Measurements from ENCODE around the gene GAD2. TPM values are rescaled to one million over a fixed set of nuclear protein-coding genes. Genes with fewer than 3 reads are reported as not detected.

Gene GAD2
- total RNA-seq: not detected

DNA sequence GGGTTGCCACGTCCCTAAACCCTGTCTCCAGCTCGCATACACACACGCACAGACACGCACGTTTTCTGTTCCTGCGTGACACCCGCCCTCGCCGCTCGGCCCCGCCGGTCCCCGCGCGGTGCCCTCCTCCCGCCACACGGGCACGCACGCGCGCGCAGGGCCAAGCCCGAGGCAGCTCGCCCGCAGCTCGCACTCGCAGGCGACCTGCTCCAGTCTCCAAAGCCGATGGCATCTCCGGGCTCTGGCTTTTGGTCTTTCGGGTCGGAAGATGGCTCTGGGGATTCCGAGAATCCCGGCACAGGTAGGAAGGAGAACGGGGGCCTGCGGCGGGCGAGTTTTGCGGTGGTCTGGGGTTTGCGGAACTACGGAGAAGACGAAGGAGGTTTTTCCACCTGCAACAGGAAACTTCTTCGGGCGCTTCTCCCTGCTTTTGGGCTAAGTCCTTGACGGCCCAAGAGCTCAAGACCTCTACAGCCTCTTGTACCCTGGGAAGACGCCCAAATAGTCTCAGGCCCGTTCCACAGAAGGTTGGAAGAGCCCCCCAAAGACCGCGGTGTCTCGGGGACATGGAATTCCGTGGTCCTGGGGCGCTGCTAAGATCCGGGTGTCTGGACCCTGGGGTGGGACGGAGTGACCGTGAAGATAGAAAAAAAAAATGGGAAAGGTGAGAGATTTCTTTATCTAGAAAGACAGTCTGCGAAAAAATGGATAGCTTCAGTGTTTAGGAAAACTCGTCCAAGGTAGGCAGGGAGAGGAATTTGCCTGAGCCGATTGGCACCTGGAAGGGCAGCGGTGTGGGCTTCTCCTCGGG, at the start of gene GAD2:
Gene GAD2 (plus strand): TSS at position 190 of the 811 bp plus-strand sequence. CDS start 36 bp downstream, at position 226.
- no peak for DNase-seq (ENCODE audit: low spot score)

DNA sequence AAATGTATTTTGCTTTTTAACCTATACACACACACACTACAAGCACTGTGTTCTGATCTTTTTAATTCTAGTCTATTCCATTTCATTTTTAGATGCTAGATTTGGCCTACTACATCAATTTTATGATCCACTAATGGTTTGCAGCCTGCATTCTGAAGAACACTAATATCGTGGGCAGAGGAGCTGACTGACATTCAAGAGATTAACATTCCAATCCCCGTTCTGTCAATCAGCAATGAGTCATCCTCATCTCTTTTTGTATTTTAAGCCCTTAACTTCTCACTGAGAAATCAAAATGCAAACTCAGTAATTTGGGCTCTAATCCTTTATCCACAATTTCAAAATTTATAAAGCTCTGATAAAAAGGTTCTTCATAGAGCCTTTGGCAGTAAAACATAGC, 47.1 kb upstream of the GAD2 start:
- no peak for DNase-seq (ENCODE audit: low spot score)

DNA sequence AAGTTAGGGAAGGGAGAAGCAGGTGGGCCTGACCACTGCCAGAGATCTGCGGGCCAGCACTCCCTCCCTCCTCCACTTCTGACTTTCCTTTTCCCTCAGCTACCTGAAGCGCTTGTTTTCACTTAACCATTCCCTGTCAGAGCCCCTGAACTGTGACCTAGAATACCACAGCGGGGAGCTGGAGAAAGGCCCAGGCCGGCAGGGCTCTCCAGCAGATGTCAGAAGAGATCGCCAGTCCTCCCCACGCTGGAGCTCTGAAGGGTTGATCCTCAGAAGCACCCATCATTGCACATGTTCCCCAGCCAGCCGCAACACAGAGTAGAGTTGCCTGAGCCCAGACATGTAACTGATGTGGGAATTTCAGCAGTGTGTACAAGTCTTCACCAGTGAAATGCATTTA, 44.4 kb upstream of the GAD2 start:
- no peak for DNase-seq (ENCODE audit: low spot score)

DNA sequence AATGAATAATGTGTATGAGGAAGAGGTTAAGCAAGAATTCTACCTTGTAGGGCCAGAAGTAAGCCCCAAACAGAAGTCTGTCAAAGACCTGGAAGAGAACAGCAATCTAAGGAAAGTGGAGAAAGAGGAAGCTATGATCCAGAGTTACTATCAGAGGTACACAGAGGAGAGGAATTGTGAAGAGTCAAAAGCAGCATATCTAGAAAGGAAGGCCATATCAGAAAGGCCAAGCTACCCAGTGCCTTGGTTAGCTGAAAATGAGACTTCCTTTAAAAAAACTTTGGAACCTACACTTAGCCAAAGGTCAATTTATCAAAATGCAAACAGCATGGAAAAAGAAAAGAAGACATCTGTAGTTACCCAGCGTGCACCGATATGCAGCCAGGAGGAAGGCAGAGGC, 42.7 kb upstream of the GAD2 start:
- DNase-seq (ENCODE audit: low spot score): no peak

DNA sequence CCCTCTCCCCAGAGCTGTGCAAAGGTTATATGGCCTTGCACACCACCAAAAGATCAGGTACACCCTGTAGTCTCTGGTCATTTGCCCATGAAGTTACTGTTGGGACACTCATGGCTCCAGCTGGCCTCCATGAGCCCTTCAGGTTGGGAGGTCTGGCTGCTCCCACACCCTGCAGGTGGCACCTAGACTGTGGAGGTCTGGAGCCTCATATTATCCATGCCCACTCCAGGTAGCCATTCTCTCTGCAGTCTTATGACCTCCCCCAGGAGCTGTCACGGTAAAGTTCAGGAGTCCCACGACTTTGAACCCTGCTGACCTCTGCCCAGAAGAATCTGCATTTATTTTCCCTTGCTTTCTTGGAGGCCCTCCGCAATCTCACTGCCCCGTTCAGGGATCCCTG, 39.2 kb upstream of the GAD2 start:
- DNase-seq (ENCODE audit: low spot score): no peak

DNA sequence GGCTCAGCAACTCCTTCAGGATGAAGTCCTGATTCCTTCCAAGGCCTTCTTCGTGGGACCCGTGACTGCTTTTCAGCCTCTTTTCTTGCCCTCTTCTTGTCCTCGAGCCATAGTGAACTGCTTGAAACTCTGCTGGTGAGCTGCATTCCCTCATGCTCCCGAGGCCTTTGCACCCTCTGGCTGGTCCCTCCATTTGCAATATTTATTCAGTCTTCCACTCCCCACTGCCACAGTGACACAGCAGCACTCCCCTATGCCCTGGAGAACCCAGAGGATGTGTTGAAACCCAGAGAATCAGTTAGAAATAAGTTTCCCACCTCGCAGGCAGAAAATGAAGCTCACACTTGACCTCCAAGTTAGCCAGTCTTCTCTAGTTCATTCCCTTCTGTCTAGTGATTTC, 22.3 kb upstream of the GAD2 start:
- DNase-seq (ENCODE audit: low spot score): no peak

DNA sequence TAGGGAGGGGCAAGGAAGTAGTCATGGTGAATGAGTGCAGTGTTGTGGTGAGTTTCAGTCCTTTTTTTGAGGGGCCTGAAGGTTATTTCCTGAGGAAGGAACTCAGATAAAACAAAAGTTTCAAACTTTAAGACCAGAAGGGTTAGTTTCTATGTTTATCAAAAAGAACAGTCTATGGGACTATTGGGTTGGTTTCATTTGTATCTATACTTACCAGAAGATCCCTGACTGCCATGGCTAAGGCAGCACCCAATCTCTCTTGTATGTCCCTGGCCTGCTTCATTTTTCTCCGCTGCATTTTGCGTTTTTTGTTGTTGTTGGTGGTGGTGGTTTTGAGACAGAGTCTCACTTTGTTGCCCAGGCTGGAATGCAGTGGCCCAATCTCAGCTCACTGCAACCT, 19.3 kb upstream of the GAD2 start:
- no peak for DNase-seq (ENCODE audit: low spot score)

DNA sequence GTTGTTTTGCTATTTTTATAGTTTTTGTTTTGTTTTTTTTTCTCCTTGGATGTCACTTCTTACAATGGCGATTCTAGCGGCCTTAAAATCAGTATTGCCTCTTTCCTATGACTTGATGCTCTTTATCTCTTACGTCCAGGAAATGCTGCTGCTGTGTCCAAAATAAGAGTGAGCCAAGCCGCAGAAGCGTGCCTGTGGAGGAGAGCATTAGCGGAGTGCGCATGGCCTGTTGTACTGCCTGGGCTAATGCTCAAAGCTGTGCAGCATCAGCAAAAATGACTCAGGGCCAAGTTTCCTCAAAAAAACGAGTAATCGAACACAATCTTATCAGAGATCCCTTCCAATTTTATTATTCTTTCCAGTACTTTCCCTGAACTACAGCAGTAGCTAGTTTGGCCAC, 18.5 kb upstream of the GAD2 start:
- no peak for DNase-seq (ENCODE audit: low spot score)

DNA sequence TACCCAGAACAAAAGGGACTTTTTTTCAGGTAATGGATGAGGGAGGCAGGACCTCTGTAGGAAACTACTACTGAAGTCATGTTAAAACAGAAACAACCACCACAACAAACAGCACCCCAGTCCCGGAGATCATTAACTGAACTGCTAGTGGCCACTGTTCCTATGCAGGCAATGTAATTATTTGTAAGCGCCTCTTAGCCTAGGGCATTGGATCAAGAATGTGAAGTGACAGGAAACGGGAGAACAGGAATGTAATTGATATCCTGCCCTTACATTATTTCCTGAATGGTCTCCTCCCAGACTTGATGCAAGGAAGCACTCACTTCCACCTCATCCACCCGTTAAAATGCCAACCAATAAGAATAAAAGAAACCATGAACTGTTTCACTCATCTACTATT, 16.7 kb upstream of the GAD2 start:
- DNase-seq (ENCODE audit: low spot score): no peak

DNA sequence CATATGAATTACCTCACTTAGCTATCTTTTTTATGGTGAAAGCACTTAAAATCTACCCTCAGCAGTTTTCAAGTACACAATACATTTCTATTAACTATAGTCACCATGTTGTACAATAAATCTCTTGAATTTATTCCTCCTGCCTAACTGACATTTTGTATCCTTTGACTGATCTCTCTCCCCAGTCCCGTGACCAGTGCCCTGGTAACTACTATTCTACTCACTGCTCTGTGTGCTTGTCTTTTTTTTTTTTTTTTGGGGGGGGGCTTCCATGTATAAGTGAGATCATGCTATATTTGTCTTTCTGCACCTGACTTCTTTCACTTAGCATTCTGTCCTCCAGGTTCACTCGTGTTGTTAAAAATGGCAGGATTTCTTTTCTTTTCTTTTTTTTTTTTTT, 11.4 kb upstream of the GAD2 start:
- DNase-seq (ENCODE audit: low spot score): no peak

DNA sequence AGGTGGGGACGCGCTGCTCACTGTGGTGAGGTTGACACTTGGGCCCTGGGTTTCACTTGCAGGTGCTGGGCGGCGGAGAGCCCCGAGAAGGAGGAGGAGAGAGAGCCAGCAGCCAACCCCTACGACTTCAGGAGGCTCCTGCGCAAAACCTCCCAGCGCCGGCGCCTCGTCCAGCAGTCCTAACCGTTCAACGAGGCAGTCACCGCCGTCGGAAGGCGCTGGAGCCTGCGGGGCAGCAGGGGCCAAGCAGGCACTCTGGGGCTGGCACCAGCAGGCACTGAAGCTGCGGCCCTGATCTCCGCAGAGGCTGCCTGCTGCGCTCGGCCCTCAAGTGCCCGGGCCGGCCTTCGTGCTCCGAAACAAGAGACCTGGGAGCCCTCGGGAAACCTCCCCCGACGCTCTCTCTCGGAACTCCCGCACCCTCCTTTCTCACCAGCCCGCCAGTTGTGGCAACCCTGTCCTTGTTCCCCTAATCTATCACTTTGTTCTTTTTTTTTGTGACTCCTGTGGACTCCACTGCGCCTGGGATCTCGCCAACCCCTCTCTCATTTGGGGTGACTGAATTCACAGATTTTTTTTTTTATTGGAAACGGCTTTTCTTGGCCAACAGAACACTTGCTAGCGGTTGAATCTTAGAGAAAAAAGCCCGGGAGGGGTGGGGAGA, 4.7 kb upstream of the GAD2 start:
- no peak for DNase-seq (ENCODE audit: low spot score)

DNA sequence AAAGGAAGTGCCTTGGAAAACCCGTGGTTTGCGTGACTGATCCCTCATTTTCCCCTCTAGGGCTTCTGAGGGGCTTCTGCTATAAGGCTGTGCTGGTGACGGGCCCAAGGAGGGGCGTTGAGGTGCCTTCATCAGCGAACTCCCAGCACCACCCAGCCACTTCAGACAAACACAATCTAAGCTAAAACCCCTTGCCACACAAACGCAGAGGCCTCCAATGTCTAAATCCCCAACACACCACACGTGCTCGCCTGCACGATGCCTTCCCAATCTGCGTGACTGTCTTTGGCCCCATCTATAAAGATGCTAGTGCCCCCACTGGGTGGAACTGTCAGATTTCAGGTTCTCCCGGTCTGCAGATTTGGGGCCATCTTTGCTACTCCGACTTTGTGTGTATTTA, 4.1 kb upstream of the GAD2 start:
- no peak for DNase-seq (ENCODE audit: low spot score)

DNA sequence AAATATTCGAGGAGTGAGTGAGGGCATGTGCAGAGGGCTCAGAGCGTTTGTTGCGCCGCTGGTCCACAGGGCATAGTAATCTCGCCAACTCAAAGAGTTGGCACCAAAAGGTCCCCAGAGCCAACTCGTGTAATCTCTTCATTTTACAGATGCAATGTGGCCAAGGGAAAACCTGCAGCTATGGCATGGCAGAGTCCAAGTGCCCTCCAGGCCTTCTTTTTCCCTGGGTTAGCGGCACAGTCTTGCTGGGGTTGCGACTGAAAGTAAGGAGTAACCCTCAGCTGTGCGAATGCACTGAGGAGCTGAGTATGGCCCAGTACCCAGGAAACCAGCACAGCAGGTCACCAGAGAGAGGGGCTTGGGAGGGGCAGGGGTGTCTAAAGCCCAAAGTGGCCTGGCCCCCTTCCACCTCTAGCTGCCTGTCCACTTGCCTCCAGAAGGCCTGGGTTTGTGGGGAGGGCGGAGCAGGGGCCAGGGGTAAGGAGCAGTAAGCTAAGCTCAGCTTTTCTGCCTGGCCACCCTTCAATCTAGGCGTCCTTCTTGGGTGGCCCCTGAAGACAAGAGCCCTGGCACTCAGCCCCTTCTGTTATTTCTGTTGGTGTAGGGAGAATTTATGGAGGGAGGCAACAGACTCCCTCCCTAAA, 3.3 kb upstream of the GAD2 start:
- no peak for DNase-seq (ENCODE audit: low spot score)

DNA sequence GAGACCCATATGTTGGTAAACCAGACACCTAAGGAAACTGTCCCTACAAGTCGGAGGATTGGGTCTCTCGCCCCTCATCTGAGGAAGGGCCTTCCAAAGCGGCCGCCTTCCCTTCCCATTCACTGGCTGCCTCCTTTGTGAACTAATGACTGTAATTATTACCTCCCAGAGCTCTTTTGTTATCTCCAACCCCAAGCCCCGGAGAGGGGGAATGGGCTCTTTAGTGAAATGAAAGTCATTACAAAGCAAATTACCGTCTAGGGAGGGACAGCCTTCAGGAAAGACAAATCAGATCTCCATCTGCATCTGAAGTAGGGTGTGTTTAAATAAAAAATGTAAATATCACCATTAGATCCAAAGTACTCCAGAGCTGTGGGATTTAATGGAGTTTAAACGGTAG, 2.6 kb upstream of the GAD2 start:
- no peak for DNase-seq (ENCODE audit: low spot score)

DNA sequence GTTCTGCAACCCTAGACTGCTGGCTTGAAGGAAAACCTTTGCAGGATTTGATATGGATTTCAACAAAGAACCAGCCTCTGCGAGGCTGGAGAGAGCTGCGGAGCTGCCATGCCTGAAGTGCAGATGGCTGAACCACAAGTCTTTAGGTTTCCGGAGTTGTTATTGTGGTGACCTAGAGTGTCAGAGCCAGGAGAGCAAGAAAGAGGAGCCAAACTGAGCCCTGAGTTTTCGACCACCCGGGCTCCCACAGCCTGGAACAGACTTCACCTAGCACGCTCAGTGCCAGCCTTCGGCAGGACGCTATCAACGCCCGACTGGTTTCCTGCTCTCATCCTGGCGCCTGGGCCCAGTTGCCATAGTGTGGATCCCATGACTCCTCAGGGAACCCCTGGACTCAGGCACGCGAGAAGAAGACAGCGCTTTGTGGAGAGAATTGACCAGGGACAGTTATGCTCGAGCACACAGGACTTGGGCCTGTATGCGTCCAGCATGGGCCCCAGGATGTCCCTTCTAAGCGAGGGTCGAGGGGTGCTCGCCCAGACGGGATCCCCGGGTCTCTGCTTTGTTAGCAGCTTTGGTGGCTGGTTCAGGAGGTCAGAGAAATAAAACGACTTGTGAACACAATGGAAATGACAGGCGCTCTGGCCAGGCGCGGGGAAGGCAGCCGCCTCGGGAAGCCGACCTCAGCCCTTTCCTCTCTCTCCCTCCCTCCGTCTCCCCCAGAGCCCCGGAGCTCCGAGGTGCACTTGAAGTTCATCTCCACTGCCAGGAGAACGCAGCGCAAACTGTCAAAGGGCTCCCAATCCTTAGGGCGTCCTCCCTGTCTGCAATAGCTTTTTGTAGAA, 1.8 kb upstream of the GAD2 start:
- DNase-seq (ENCODE audit: low spot score): no peak

DNA sequence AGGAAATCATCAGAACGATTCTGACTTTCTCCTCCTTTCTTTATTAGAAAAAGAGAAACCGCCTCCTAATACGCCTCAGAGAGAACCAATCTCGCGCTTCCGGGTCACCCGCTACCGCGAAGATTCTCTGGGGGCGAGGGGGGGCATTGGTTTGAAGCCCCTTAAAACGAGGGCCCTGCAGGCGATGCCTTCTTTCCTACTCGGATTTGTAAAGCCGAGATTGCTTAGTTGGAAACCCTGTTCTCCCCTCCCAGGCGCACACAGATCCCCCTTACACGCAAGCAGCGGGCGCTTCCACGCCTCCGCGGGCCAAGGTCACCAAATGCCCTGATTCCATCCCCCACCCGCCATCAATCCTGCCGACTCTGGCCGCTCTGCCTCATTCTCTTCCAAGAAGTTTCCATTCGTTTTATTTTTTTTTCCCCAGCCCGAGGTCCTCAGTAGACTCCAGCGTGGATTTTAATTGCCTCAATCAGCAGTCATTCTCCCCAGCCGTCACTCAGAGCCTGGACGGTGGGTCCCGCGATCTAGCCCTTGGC, 1.1 kb upstream of the GAD2 start:
- DNase-seq (ENCODE audit: low spot score): no peak

DNA sequence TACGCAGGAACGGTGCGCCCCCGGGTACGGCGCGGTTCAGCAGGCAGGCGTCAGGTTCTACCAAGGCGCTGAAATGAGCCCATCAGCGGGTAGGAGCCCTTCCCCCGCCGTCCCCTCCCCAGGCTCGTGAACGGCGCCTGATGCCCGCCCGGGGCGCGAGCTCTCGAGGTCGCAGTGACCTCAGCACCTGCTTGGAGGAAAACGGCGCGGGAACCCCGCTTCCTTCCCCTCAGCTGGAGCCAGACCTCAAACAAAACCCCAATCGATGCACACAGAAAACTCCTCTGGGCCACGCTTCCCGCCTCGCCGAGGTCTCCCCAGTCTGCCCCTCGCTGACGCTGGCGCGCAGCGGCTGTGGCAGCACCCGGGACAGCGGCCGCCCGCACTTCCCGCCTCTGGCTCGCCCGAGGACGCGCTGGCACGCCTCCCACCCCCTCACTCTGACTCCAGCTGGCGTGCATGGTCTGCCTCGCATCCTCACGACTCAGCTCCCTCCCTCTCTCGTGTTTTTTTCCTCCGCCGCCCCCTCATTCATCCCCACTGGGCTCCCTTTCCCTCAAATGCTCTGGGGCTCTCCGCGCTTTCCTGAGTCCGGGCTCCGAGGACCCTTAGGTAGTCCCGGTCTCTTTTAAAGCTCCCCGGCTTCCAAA, 514 bp upstream of the GAD2 start:
- no peak for DNase-seq (ENCODE audit: low spot score)

DNA sequence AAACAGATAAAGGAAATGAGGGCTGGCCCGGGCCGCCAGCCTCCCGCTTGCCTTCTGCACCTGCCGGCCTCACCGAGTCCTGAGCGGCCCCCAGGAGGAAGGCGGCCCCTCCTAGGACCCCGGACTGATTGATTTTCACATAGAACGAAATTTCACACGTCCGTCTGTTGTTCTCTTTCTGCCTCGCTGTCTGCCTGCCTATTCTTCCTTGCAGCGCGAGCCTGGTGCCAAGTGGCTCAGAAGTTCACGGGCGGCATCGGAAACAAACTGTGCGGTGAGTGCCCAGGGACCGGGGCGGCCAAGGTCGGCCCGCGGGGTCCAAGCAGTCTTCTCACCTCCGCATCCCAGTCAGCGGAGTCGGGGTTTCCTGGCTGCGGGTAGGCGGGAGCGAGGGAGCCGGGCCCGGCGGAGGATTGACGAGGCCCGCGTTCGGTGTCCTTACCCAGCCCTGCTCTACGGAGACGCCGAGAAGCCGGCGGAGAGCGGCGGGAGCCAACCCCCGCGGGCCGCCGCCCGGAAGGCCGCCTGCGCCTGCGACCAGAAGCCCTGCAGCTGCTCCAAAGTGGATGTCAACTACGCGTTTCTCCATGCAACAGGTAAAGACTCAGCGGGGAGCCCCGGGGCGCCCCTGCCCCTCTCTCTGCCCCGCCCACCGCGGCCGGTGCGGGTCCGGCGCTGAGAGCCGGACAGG, 967 bp downstream of the GAD2 start:
- no peak for DNase-seq (ENCODE audit: low spot score)

DNA sequence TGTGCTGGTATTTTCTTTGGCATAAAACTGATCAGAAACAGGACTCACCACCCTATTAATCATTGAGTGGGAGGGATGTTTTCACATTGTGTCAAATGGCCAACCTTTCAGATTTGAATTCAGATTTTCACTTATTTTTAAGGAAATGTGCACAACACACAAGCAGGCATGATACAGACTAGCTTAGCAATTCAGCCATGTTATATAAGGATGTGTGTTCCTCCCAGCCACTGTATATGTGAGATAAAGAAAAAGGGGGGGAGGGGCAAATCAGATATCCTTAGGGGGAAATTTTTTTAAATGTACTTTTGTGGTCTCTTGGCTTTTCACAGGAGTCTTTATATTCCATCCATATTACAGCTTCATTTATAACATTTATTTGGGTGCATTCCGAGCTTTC, 3.1 kb downstream of the GAD2 start:
- no peak for DNase-seq (ENCODE audit: low spot score)

DNA sequence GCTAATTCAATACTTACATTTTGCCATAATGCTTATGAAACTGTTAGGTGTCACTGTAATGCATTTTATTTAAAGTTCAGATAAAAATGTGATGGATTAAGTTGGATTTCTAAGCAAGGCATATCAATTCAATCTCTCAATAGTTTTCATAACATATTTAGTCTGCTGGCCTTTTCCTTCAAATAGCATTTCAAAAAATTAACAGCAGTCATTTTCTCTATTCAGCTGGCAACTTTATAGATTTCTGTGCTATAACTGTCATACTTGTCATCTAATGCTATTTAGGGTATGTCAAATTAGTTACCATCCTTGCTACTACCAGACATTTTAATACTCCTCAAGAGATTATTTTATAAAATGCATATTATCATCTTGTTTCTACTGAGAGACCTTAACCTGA, 4.3 kb downstream of the GAD2 start:
- no peak for DNase-seq (ENCODE audit: low spot score)

DNA sequence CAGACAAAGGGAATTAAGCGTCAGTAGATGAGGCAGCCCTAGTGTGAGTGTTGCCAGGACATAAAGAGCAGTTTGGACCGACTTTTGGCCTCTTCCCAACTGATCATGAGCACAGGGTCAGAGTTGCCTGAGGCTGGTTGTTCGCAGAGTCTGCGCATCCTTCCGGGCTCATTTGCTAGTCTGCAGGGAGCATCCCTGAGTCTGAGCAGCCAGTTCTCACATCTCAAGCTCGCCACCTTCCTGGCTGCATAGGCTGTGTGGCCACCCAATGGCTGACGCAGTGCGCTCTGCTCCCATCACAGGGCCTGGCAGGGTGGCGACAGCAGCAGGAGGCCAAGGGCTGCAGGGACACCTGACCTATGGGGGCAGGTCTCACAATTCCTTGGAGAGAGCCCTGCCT, 5.0 kb downstream of the GAD2 start:
- no peak for DNase-seq (ENCODE audit: low spot score)
